ENCODE data around the gene AOPEP. TPM values are rescaled to one million over a fixed set of nuclear protein-coding genes. Genes with fewer than 3 reads are reported as not detected.

Gene AOPEP
- total and polyA plus RNA-seq, 9 of the 15 experiments (the other 6 are each of a cell fraction or from before 2014, with no cell fraction given): 4.5 to 19.3 (median 13.5) TPM

GRCh38 chr9:95048225-95049087 lies 322.0 kb downstream of the AOPEP start (continued):
- TF ChIP-seq RFX1 (IDR thresholded peaks at IDR 0.05) (no peak), FOXM1 (IDR thresholded peaks at IDR 0.05; ENCODE audit: low read depth) (no peak), FOXM1 (CRISPR knock-in tag; IDR thresholded peaks at IDR 0.05; ENCODE audit: low read depth) (no peak), PTBP1 (IDR thresholded peaks at IDR 0.05; ENCODE audit: low read depth, low read length) (no peak), MBD2 (IDR thresholded peaks at IDR 0.05; ENCODE audit: borderline replicate concordance, low read depth) (no peak), FOXO4 (CRISPR knock-in tag; IDR thresholded peaks at IDR 0.05) (no peak), CHD2 (IDR thresholded peaks at IDR 0.05; ENCODE audit: low read depth, low read length) (no peak), CUX1 (CRISPR knock-in tag; IDR thresholded peaks at IDR 0.05) (no peak), ZNF263 (CRISPR knock-in tag; IDR thresholded peaks at IDR 0.05; ENCODE audit: borderline replicate concordance) (no peak), DNMT1 (IDR thresholded peaks at IDR 0.05) (no peak), SMARCA4 (IDR thresholded peaks at IDR 0.05) (no peak), HDAC2 (IDR thresholded peaks at IDR 0.05) (0 out of 2 replicates have a peak, but pooled peaks have one; percentile 26), MAFF (IDR thresholded peaks at IDR 0.05; ENCODE audit: low read length) (no peak), BCOR (IDR thresholded peaks at IDR 0.05) (no peak; the same call in 1 of the 2 replicates), NFE2L1 (tag; IDR thresholded peaks at IDR 0.05; ENCODE audit: borderline replicate concordance, low read depth) (no peak), BMI1 (IDR thresholded peaks at IDR 0.05; ENCODE audit: low read length) (no peak), ARHGAP35 (IDR thresholded peaks at IDR 0.05; ENCODE audit: partially characterized antibody) (no peak), SMAD1 (IDR thresholded peaks at IDR 0.05; ENCODE audit: low read depth, low read length, partially characterized antibody) (no peak), PTTG1 (tag; IDR thresholded peaks at IDR 0.05; ENCODE audit: low read depth) (no peak)
- TF ChIP-seq, protein P1, sequence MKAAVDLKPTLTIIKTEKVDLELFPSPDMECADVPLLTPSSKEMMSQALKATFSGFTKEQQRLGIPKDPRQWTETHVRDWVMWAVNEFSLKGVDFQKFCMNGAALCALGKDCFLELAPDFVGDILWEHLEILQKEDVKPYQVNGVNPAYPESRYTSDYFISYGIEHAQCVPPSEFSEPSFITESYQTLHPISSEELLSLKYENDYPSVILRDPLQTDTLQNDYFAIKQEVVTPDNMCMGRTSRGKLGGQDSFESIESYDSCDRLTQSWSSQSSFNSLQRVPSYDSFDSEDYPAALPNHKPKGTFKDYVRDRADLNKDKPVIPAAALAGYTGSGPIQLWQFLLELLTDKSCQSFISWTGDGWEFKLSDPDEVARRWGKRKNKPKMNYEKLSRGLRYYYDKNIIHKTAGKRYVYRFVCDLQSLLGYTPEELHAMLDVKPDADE (conservative IDR thresholded peaks at IDR 0.05; ENCODE audit: control insufficient read depth, low read depth, low read length): no peak

All from K562 (cell line).